Bronchial epithelial cell (primary cell): ENCODE data around the gene GAK. TPM values are rescaled to one million over a fixed set of nuclear protein-coding genes. Genes with fewer than 3 reads are reported as not detected.

Experiments used
- DNase-seq: peaks from one replicate; pipeline ENCODE4 v3.0.0-alpha.2; 2010; ENCODE audit warnings: low read depth
- FAIRE-seq: peaks from 2 replicates; lab custom pipeline; 2011; peaks lifted over from hg19 to GRCh38; lab: Jason Lieb, UNC
- H3K27me3 ChIP-seq: 2 replicates; pipeline ENCODE4 v1.5.1; 2011; ENCODE audit warnings: low read length; ENCODE audit not compliant: control insufficient read depth, insufficient read depth
- H3K36me3 ChIP-seq: 2 replicates; pipeline ENCODE4 v1.5.1; 2011; ENCODE audit warnings: low read length; ENCODE audit not compliant: control insufficient read depth, insufficient read depth
- H3K4me3 ChIP-seq: 2 replicates; pipeline ENCODE4 v1.5.1; 2011; ENCODE audit warnings: mild to moderate bottlenecking, low read depth, low read length, control low read depth
- CTCF ChIP-seq: IDR thresholded peaks from 2 replicates; pipeline ENCODE4 v1.5.1; 2011; ENCODE audit warnings: mild to moderate bottlenecking, moderate library complexity, low read length, control low read depth, inconsistent platforms; ENCODE audit not compliant: insufficient read depth, severe bottlenecking
- total RNA-seq: library from RNA; depleted of rRNA; stranded (reverse); fragments of >200 nt; gene quantifications from 2 replicates; pipeline ENCODE4 v1.2.1, GENCODE V29; 2014

The GAK gene
- total RNA-seq, 1 donor from 2014 or later = 52.9 TPM

DNA sequence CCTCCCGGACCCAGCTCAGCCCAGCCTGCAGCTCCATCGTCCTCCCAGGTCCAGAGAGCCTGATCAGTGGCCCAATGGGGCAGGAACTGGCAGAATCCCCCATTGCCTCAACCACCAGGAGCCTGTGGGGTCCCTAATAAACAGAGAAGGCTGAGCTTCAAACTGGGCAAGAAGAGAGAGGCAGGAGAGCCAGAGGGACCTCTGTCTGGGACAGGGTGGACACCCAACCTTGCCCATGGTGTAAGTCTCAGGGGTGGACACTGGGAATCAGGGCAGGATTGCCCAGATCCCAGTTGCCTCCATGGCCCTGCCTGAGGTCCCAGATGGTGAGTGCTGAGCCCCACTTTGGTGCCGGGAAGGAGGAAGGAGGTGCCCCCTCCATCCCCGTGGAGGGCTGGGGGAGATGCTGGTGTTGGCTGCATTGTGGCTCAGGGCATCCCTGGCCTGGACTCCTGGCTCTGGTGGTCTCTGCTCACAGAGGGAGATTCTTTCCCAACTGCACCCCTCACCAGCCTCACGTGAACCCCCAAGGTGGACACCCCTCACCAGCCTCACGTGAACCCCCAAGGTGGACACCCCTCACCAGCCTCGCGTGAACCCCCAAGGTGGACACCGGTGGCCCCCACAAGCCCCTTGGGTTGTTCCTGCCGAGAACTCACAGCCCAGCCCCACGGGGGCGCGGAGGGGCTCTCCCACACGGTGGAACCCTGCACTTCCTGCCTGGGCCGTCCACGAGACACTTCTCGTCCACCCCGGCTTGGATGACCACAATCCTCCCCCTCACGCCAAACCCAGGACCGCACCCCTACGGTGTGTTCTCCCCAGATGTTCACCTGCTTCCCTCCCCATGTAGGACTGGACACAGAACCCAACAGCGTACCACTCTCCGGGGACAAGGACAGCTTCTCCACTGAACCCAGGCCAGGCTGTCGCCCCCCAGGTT lies 111.6 kb downstream of the GAK start:
- Histone ChIP-seq H3K36me3 (no peaks in the 10 kb centered on the region), H3K27me3 (peaks cover 25% of the 10 kb centered on the region)
- FAIRE-seq = no peak

GRCh38 chr4:819401-820229 lies 112.5 kb downstream of the GAK start:
- no peak for DNase-seq
- TF ChIP-seq CTCF = no peak
- FAIRE-seq = no peak
- Histone ChIP-seq H3K4me3 (no peak overlapping the region), H3K36me3 (no peaks in the 10 kb centered on the region), H3K27me3 (peaks cover 21% of the 10 kb centered on the region)

More for the DNA sequence above, 111.6 kb downstream of the GAK start:
- DNase-seq = no peak
- no peak overlapping the region for H3K4me3 ChIP-seq
- TF ChIP-seq CTCF = no peak

GRCh38 chr4:818106-818921 lies 113.8 kb downstream of the GAK start:
- FAIRE-seq (peak; percentile 43), DNase-seq (no peak)
- H3K27me3 ChIP-seq = peaks cover 24% of the 10 kb centered on the region

GRCh38 chr4:815464-816146 lies 116.5 kb downstream of the GAK start:
- FAIRE-seq (no peak), DNase-seq (no peak)
- H3K4me3 ChIP-seq = no peak overlapping the region
- TF ChIP-seq CTCF = no peak
- no peaks in the 10 kb centered on the region for H3K36me3 ChIP-seq
- peaks cover 21% of the 10 kb centered on the region for H3K27me3 ChIP-seq

More at GRCh38 chr4:818106-818921, 113.8 kb downstream of the GAK start:
- TF ChIP-seq CTCF = no peak
- H3K36me3 ChIP-seq = no peaks in the 10 kb centered on the region
- no peak overlapping the region for H3K4me3 ChIP-seq

DNA sequence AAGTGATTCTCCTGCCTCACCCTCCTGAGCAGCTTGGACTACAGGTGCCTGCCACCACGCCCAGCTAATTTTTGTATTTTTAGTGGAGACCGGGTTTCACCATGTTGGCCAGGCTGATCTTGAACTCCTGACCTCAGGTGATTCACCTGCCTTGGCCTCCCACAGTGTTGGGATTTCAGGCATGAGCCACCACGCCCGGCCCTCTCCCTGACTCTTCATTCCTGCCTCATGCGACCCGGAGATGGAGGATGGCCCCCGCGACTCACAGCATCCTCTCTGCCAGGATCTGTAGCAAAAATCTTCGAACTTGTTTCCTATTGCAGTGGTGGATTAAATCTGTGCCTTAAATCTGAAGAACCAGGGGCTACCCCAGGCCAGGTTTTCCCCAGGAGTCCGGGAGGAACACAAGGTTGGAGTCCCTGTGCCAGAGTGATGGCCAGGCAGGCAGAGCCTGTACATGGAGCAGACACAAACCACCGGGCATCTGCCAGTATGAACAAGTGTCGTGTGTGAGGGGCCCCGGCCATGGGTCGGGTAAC lies 117.7 kb downstream of the GAK start:
- no peak for DNase-seq
- no peak for FAIRE-seq
- no peak for TF ChIP-seq CTCF
- Histone ChIP-seq H3K36me3 (no peaks in the 10 kb centered on the region), H3K27me3 (peaks cover 15% of the 10 kb centered on the region), H3K4me3 (no peak overlapping the region)
